IMR-90 (cell line): ENCODE data around the gene FBLN1. TPM values are rescaled to one million over a fixed set of nuclear protein-coding genes. Genes with fewer than 3 reads are reported as not detected.

Experiments used
- ATAC-seq: fragments of 200-7000 bp; cut with Tn5 transposase; 2 replicates; pipeline ENCODE4 v1.9.1; 2020; ENCODE audit warnings: low read depth, mild to moderate bottlenecking, moderate library complexity
- BruUV-seq: library from RNA; stranded (reverse); fragments of 400-500 nt; replicated peaks from 2 replicates; lab custom pipeline; 2021; lab: Mats Ljungman, UMichigan
- CTCF ChIA-PET: fragments of 300-600 bp; formaldehyde crosslinking; extraction: SDS; loops from one replicate; lab custom pipeline; 2021; ENCODE audit warnings: antibody characterized with exemption; lab: Yijun Ruan, JAX
- POLR2A ChIA-PET: fragments of 300-600 bp; sonication (Branson Sonifier 250); formaldehyde crosslinking; loops from one replicate; lab custom pipeline; 2022; ENCODE audit warnings: antibody characterized with exemption; ENCODE audit not compliant: unreplicated experiment; lab: Charles Lee
- DNase-seq: peaks from one replicate; pipeline ENCODE4 v3.0.0; 2013
- H2AFZ ChIP-seq: replicated peaks from 2 replicates; pipeline ENCODE3; 2013; ENCODE audit warnings: low read length, mild to moderate bottlenecking; ENCODE audit not compliant: poor library complexity
- H2AK5ac ChIP-seq: 2 replicates; pipeline ENCODE4 v1.6.1; 2013; ENCODE audit warnings: low read depth, low read length, inconsistent platforms
- H2AK9ac ChIP-seq: replicated peaks from 2 replicates; pipeline ENCODE3; 2013; ENCODE audit warnings: mild to moderate bottlenecking, low read depth, low read length, moderate library complexity; ENCODE audit not compliant: poor library complexity
- H2BK120ac ChIP-seq: 2 replicates; pipeline ENCODE4 v1.6.1; 2013; ENCODE audit warnings: low read depth, low read length, inconsistent platforms
- H2BK15ac ChIP-seq: 3 replicates; pipeline ENCODE4 v1.6.1; 2013; ENCODE audit warnings: low read depth, low read length, inconsistent platforms
- H2BK20ac ChIP-seq: 2 replicates; pipeline ENCODE4 v1.6.1; 2013; ENCODE audit warnings: low read depth, mild to moderate bottlenecking, inconsistent platforms, low read length, moderate library complexity
- H2BK5ac ChIP-seq: 2 replicates; pipeline ENCODE4 v1.6.1; 2013; ENCODE audit warnings: mild to moderate bottlenecking, low read depth, low read length, inconsistent platforms; ENCODE audit not compliant: poor library complexity, severe bottlenecking
- H3K14ac ChIP-seq: replicated peaks from 2 replicates; pipeline ENCODE4 v1.6.1; 2013; ENCODE audit warnings: low read depth, low read length, inconsistent platforms
- H3K18ac ChIP-seq: 2 replicates; pipeline ENCODE4 v1.6.1; 2013; ENCODE audit warnings: low read depth, low read length, control low read depth
- H3K23ac ChIP-seq: 2 replicates; pipeline ENCODE4 v1.6.1; 2013; ENCODE audit warnings: low read depth, low read length, inconsistent platforms
- H3K27ac ChIP-seq: 2 replicates; pipeline ENCODE4 v1.5.1; 2013; ENCODE audit warnings: mild to moderate bottlenecking, control low read depth, low read length; ENCODE audit not compliant: insufficient read depth
- H3K27me3 ChIP-seq: 2 replicates; pipeline ENCODE4 v1.6.1; 2013; ENCODE audit warnings: low read length; ENCODE audit not compliant: control insufficient read depth, insufficient read depth
- H3K36me3 ChIP-seq: 2 replicates; pipeline ENCODE4 v1.6.1; 2013; ENCODE audit warnings: low read length, mixed read lengths; ENCODE audit not compliant: control insufficient read depth, insufficient read depth
- H3K4ac ChIP-seq: 2 replicates; pipeline ENCODE4 v1.6.1; 2013; ENCODE audit warnings: low read depth, low read length, inconsistent platforms
- H3K4me1 ChIP-seq: 2 replicates; pipeline ENCODE4 v1.6.1; 2013; ENCODE audit warnings: low read length, mixed read lengths; ENCODE audit not compliant: control insufficient read depth, insufficient read depth
- H3K4me2 ChIP-seq: 2 replicates; pipeline ENCODE4 v1.6.1; 2013; ENCODE audit warnings: low read depth, mild to moderate bottlenecking, control low read depth, low read length, moderate library complexity
- H3K4me3 ChIP-seq: 2 replicates; pipeline ENCODE4 v1.5.1; 2013; ENCODE audit warnings: low read depth, mild to moderate bottlenecking, control low read depth, low read length, moderate library complexity; ENCODE audit not compliant: insufficient read depth
- H3K56ac ChIP-seq: 2 replicates; pipeline ENCODE4 v1.6.1; 2013; ENCODE audit warnings: low read length, inconsistent platforms; ENCODE audit not compliant: insufficient read depth; ENCODE audit errors: extremely low read depth
- H3K79me1 ChIP-seq, 2 experiments: 2 replicates each; pipeline ENCODE4 v1.6.1; 2013; ENCODE audit warnings: low read length in 2 of 2, inconsistent platforms in 1 of 2, low read depth in 1 of 2
- H3K9ac ChIP-seq: 2 replicates; pipeline ENCODE4 v1.6.1; 2013; ENCODE audit warnings: low read depth, low read length, control low read depth
- H3K9me1 ChIP-seq: 2 replicates; pipeline ENCODE4 v1.6.1; 2013; ENCODE audit warnings: low read length, inconsistent platforms; ENCODE audit not compliant: insufficient read depth
- H3K9me3 ChIP-seq: 2 replicates; pipeline ENCODE4 v1.6.1; 2013; ENCODE audit warnings: low read length; ENCODE audit not compliant: control insufficient read depth, insufficient read depth
- H4K20me1 ChIP-seq: 2 replicates; pipeline ENCODE4 v1.6.1; 2013; ENCODE audit warnings: low read length, inconsistent platforms; ENCODE audit not compliant: insufficient read depth
- H4K5ac ChIP-seq: 2 replicates; pipeline ENCODE4 v1.6.1; 2013; ENCODE audit warnings: mild to moderate bottlenecking, low read depth, low read length, control low read depth
- H4K8ac ChIP-seq, 2 experiments: 2 replicates each; pipeline ENCODE4 v1.6.1; 2013; ENCODE audit warnings: low read depth in 2 of 2, low read length in 2 of 2, control low read depth in 1 of 2, inconsistent platforms in 1 of 2
- H4K91ac ChIP-seq: 2 replicates; pipeline ENCODE4 v1.6.1; 2013; ENCODE audit warnings: low read depth, low read length, inconsistent platforms; ENCODE audit not compliant: insufficient read depth
- CHD1 ChIP-seq: IDR thresholded peaks from 2 replicates; pipeline ENCODE4 v1.6.1; 2012; ENCODE audit warnings: low read depth, low read length, improper control_type of control experiment
- CTCF ChIP-seq: conservative IDR thresholded peaks from 2 replicates; pipeline ENCODE4 v1.5.1; 2012; ENCODE audit warnings: mild to moderate bottlenecking, low read depth, low read length, improper control_type of control experiment
- FOS ChIP-seq: fragments of 150-350 bp; IDR thresholded peaks from 2 replicates; pipeline ENCODE4 v1.6.1; 2016; ENCODE audit warnings: low read depth, low read length
- MXI1 ChIP-seq: IDR thresholded peaks from 2 replicates; pipeline ENCODE4 v1.6.1; 2012; ENCODE audit warnings: low read depth, mild to moderate bottlenecking, low read length, moderate library complexity, borderline replicate concordance
- RAD21 ChIP-seq: IDR thresholded peaks from 2 replicates; pipeline ENCODE4 v1.6.1; 2012; ENCODE audit warnings: low read length, improper control_type of control experiment
- RCOR1 ChIP-seq: IDR thresholded peaks from 2 replicates; pipeline ENCODE4 v1.6.1; 2012; ENCODE audit warnings: mild to moderate bottlenecking, low read length, improper control_type of control experiment; ENCODE audit not compliant: insufficient replicate concordance
- WGBS, 2 experiments: methylation state at CpG; one replicate each; pipeline versions ENCODE4 v1.1.5 to v1.1.7; 2013; ENCODE audit warnings: missing lambda C conversion rate in 2 of 2; ENCODE audit not compliant: insufficient read length in 1 of 2; ENCODE audit errors: extremely low coverage in 2 of 2; 5-methylcytosine and 5-hydroxymethylcytosine counted together
- dilution Hi-C: fragments of 300-500 bp; cut with HindIII; formaldehyde crosslinking; loops from one replicate; pipeline ENCODE4 v1.14.3; 2018; ENCODE audit warnings: low sequenced_read_pairs; ENCODE audit not compliant: unreplicated experiment
- in situ Hi-C: fragments of 300-500 bp; cut with MboI; formaldehyde crosslinking; loops from 3 replicates; pipeline ENCODE4 v1.14.3; 2019; ENCODE audit warnings: low sequenced_read_pairs, inconsistent platforms, mixed read lengths
- intact Hi-C: fragments of 100-400 bp; cut with micrococcal nuclease; formaldehyde crosslinking; loops from 2 replicates; pipeline ENCODE4 v1.10.0; 2022
- polyA plus RNA-seq, 3 experiments: library from polyadenylated mRNA; depleted of rRNA; stranded (reverse); fragments of >200 nt; gene quantifications; 2 replicates each; pipeline ENCODE4 v1.2.3, GENCODE V29; 2012; ENCODE audit warnings: low replicate concordance in 1 of 3
- total RNA-seq: library from RNA; depleted of rRNA; stranded (reverse); fragments of >200 nt; gene quantifications from 2 replicates; pipeline ENCODE4 v1.2.3, GENCODE V29; 2012

Gene FBLN1
- total and polyA plus RNA-seq, 2 of the 4 experiments (the other 2 are of a cell fraction): 11.3 to 87.9 TPM

- no peak overlapping the region for H3K56ac ChIP-seq
- peaks cover 0 to 40% of the 10 kb centered on the region in 2 experiments; a peak in 2 of 4 replicates for H3K79me1 ChIP-seq
- no peak for ATAC-seq
- H2AK5ac ChIP-seq: peak overlapping the region; percentile 51
- POLR2A ChIA-PET: no interaction called here
- H3K27me3 ChIP-seq: no peaks in the 10 kb centered on the region
- intact Hi-C loops: no loop called here
- H2BK120ac ChIP-seq: peak overlapping the region; percentile 38; the same call in 1 of the 2 replicates
- peak overlapping the region; percentile 56 for H3K4ac ChIP-seq
- peak overlapping the region in 1 of 2 experiments; percentile 16; a peak in 1 of 4 replicates for H4K8ac ChIP-seq
- no peak overlapping the region for H2AFZ ChIP-seq
- in situ Hi-C loops: no loop called here
- H3K14ac ChIP-seq: peak overlapping the region; percentile 16; the same call in 1 of the 2 replicates
- dilution Hi-C loops: no loop called here
- WGBS, 2 experiments: 75% methylated on average over 10 of the region's 17 CpGs; no CpG with 5 or more reads in 1 of the 2 experiments
- peak overlapping the region; percentile 66; the same call in 1 of the 2 replicates for H3K27ac ChIP-seq
- H2AK9ac ChIP-seq: no peak overlapping the region
- CTCF ChIA-PET: no interaction called here
- peaks cover 24% of the 10 kb centered on the region for H3K9me1 ChIP-seq
- H3K36me3 ChIP-seq: peaks cover 50% of the 10 kb centered on the region; the same call in 1 of the 2 replicates
- H3K4me2 ChIP-seq: no peak overlapping the region; the same call in 1 of the 2 replicates
- DNase-seq: no peak
- H2BK15ac ChIP-seq: peak overlapping the region; percentile 37; the same call in 1 of the 3 replicates
- H2BK5ac ChIP-seq: no peak overlapping the region
- no TSS peak for BruUV-seq
- H3K23ac ChIP-seq: no peak overlapping the region
- peak overlapping the region; percentile 18; the same call in 1 of the 2 replicates for H4K5ac ChIP-seq
- TF ChIP-seq RCOR1 (no peak), MXI1 (no peak), FOS (no peak), CHD1 (no peak), CTCF (no peak), RAD21 (no peak)
- peak overlapping the region; percentile 27; the same call in 1 of the 2 replicates for H4K91ac ChIP-seq
- no peak overlapping the region for H3K4me3 ChIP-seq
- H2BK20ac ChIP-seq: peak overlapping the region; percentile 20; the same call in 1 of the 2 replicates
- peaks cover 16% of the 10 kb centered on the region for H4K20me1 ChIP-seq
- peaks cover 62% of the 10 kb centered on the region for H3K4me1 ChIP-seq
- H3K9ac ChIP-seq: no peak overlapping the region
- H3K9me3 ChIP-seq: no peaks in the 10 kb centered on the region
- peak overlapping the region; percentile 9; the same call in 1 of the 2 replicates for H3K18ac ChIP-seq
These were observed 31.0 kb downstream of the FBLN1 start for GRCh38 chr22:45533703-45534102.
